IPS-18c (cell line): ENCODE data around the gene MOV10L1.

Experiments used
- H3K4me3 ChIP-seq: 2 replicates; pipeline ENCODE4 v1.7.0; 2013; ENCODE audit warnings: low read depth, mild to moderate bottlenecking, low read length, moderate library complexity; ENCODE audit not compliant: insufficient read depth
- H3K9me3 ChIP-seq: one replicate; pipeline ENCODE4 v1.6.1; 2013; ENCODE audit warnings: mild to moderate bottlenecking, low read length, moderate library complexity; ENCODE audit not compliant: control insufficient read depth, insufficient read depth

MOV10L1 gene

DNA sequence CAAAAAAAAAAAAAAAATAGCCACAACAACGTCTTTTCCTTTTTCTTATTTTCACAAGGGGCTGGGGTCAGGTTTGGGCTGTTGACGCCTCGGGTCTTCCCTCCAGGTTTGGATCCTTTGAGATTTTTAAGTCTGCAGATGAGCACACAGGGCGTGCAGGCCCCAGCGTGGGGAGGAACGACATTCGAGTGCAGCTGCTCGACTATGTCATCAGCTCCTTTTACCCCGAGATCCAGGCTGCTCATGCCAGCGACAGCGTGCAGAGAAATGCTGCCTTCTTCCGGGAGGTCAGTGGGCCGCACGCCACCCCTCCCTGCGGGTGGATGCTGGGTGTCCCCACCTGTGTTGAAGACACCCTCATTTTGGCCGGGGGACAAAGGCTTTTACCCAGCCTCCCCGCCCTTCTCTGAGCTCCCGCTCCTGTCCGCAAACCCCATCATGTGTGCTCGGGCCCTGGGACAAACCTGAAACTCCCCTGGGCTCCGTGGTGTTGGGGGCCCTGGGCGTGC lies 118.7 kb downstream of the MOV10L1 start:
- no peak overlapping the region for H3K4me3 ChIP-seq
- no peaks in the 10 kb centered on the region for H3K9me3 ChIP-seq

DNA sequence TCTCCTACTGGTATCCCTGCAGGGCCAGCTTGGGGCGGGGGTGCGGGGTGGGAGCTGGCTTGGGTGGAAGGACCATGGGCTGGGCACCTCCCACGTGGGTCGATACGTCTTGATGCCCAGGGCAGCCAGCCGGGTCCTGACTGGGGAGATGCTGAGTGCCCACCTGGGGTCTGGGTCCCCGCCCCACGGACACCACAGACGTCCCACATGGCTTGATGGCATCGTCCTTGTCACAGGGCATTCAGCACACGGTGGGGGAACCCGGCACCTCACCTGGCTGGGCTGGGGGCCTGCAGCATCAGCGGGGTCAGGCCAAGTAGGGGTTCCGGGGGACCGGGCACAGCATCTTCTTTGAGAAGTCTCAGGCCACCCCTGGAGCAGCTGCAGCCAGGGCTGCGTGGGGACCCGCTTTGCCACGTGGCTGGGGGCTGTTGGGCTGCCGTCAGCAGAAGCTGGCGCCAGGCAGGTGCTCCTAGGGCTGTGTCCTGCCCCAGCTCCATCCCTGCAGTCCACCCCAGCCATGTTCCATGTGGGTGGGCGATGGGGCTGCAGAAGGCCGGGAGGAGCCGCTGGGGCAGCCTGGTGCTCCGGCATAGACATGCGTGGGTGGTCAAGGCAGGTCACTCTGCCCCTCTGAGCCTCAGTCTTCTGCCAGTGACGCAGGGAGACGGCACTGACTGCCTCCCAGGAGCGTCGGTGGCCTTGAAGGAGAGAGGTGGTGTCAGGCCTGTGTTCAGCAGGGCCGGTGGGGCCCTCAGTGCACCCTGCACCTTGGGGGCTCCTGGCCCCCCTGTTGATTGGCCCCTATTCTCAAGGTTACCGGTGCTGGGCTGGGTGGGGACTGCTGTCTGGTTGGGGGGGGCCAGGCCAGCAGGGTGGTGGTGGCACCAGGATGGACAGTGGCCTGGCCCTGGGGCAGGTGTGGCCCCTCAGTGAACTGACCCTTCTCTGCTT lies 119.4 kb downstream of the MOV10L1 start:
- H3K4me3 ChIP-seq: no peak overlapping the region
- no peaks in the 10 kb centered on the region for H3K9me3 ChIP-seq

DNA sequence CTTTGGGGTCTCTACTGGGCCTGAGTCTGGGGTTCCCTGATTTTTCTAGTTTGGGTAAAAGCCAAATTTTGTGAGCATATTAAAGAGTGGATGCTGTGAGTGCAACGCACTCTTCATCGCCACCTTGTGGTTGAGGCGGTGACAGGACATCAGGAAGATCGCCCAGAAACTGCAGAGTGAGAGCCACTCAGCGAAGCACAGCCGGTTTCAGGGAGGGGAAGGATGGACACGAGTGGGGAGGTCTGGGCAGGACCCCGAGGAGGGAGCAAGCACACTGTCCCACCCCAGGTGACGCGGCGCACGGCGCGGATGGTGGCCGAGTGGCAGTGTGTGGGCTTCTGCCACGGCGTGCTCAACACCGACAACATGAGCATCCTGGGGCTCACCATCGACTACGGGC lies 120.1 kb downstream of the MOV10L1 start:
- Histone ChIP-seq H3K4me3 (no peak overlapping the region), H3K9me3 (no peaks in the 10 kb centered on the region)

DNA sequence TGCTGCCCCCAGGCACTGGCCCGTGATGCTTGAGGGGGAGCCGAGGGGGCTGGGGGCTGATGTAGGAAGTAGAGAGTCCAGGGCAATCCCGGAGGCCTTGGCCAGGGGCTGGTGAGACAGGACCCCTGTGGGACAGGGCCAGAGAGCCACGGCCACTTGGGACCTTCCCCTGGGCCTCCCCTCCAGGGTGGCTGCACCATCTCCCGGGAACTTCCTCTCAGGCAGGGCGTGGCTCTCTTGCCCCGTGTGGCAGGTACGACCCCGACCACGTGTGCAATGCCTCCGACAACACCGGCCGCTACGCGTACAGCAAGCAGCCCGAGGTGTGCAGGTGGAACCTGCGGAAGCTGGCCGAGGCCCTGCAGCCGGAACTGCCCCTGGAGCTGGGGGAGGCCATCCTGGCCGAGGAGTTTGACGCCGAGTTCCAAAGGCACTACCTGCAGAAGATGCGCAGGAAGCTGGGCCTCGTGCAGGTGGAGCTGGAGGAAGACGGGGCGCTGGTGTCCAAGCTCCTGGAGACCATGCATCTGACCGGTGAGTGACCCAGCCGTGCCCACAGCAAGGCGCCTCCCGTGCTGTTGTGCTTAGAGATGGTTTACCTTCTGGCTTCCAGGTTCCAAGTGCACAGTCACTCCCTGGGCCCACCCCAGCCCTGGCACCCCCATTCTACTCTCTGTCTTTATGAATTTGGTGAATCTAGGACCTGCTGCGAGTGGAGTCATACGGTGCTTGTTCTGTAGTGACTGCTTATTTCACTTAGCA lies 120.8 kb downstream of the MOV10L1 start:
- no peak overlapping the region for H3K4me3 ChIP-seq

DNA sequence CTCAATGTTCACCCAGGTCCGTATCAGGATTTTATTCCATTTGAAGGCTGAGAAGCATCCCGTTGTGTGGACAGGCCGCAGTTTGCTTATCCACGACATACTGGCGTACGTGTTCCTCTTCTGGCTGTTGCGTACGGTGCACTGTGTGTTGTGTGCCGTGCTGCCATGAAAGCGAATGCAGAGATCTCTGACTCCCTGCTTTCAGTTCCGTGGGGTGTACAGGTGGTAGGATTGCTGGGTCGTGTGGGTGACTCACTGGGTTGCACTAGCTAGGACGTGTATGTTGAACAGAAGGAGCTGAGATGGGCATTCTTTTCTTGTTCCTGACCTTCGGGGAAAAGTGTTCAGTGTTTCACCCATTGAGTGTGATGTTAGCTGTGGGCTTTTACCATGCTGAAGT lies 121.3 kb downstream of the MOV10L1 start:
- no peaks in the 10 kb centered on the region for H3K9me3 ChIP-seq
- H3K4me3 ChIP-seq: no peak overlapping the region

More for the DNA sequence above, 120.8 kb downstream of the MOV10L1 start:
- H3K9me3 ChIP-seq: no peaks in the 10 kb centered on the region
